GM15510 (cell line): ENCODE results near the gene LRIG1.

Source experiments
- POLR2A ChIP-seq: IDR thresholded peaks from 3 replicates; pipeline ENCODE4 v1.6.1; 2011; ENCODE audit warnings: borderline replicate concordance; ENCODE audit not compliant: insufficient read length; ENCODE audit errors: extremely low read depth

Gene LRIG1

GRCh38 chr3:66376568-66376967 lies 124.3 kb downstream of the LRIG1 start:
- no peak for TF ChIP-seq POLR2A

- no peak for TF ChIP-seq POLR2A
Measured at GRCh38 chr3:66372681-66373350, 128.0 kb downstream of the LRIG1 start.

GRCh38 chr3:66371432-66371831 lies 129.4 kb downstream of the LRIG1 start:
- TF ChIP-seq POLR2A = no peak

GRCh38 chr3:66370179-66370578 lies 130.6 kb downstream of the LRIG1 start:
- no peak for TF ChIP-seq POLR2A

- TF ChIP-seq POLR2A = no peak
Measured at GRCh38 chr3:66367979-66368378, 132.8 kb downstream of the LRIG1 start.

- no peak for TF ChIP-seq POLR2A
Measured at GRCh38 chr3:66366747-66367146, 134.1 kb downstream of the LRIG1 start.

- no peak for TF ChIP-seq POLR2A
Measured at GRCh38 chr3:66365080-66365479, 135.7 kb downstream of the LRIG1 start.

- TF ChIP-seq POLR2A = no peak
Measured at GRCh38 chr3:66363148-66363547, 137.7 kb downstream of the LRIG1 start.

- TF ChIP-seq POLR2A = no peak
Measured at GRCh38 chr3:66362541-66362941, 138.3 kb downstream of the LRIG1 start.

- TF ChIP-seq POLR2A = no peak
Measured at GRCh38 chr3:66361356-66361755, 139.5 kb downstream of the LRIG1 start.

- no peak for TF ChIP-seq POLR2A
Measured at GRCh38 chr3:66355997-66356396, 144.8 kb downstream of the LRIG1 start.

GRCh38 chr3:66355394-66355793 lies 145.4 kb downstream of the LRIG1 start:
- TF ChIP-seq POLR2A = no peak

- TF ChIP-seq POLR2A = no peak
Measured at GRCh38 chr3:66354001-66354400, 146.8 kb downstream of the LRIG1 start.

GRCh38 chr3:66353530-66353929 lies 147.3 kb downstream of the LRIG1 start:
- no peak for TF ChIP-seq POLR2A

- no peak for TF ChIP-seq POLR2A
Measured at GRCh38 chr3:66353039-66353438, 147.8 kb downstream of the LRIG1 start.

GRCh38 chr3:66350601-66351000 lies 150.2 kb downstream of the LRIG1 start:
- TF ChIP-seq POLR2A = no peak

- no peak for TF ChIP-seq POLR2A
Measured at GRCh38 chr3:66348704-66349103, 152.1 kb downstream of the LRIG1 start.

GRCh38 chr3:66344848-66345578 lies 155.8 kb downstream of the LRIG1 start:
- TF ChIP-seq POLR2A = no peak
